K562 (cell line): ENCODE data around the gene LRCH1. TPM values are rescaled to one million over a fixed set of nuclear protein-coding genes. Genes with fewer than 3 reads are reported as not detected.

Source experiments
- ATAC-seq: fragments of 200-7000 bp; cut with Tn5 transposase; 3 replicates; pipeline ENCODE4 v1.9.1; 2020; ENCODE audit warnings: moderate library complexity
- BruUV-seq: library from RNA; stranded (reverse); fragments of 400-500 nt; replicated peaks from 2 replicates; lab custom pipeline; 2021; lab: Mats Ljungman, UMichigan
- CTCF ChIA-PET: fragments of 300-600 bp; formaldehyde crosslinking; extraction: SDS; loops from one replicate; lab custom pipeline; 2021; ENCODE audit warnings: low intra/inter-chr PET ratio; lab: Yijun Ruan, JAX
- POLR2A ChIA-PET: fragments of 300-600, 350-650 bp; sonication (Branson Sonifier 250); formaldehyde crosslinking; extraction: SDS; loops from one replicate; lab custom pipeline; 2021; ENCODE audit warnings: antibody characterized with exemption, inconsistent platforms; lab: Yijun Ruan, JAX
- DNase-seq, 4 experiments: peaks; one replicate each; pipeline versions ENCODE4 v3.0.0 to v3.0.0-alpha.2; 2011 to 2018; ENCODE audit warnings: low spot score in 3 of 4, mixed read lengths in 3 of 4; ENCODE audit errors: extremely low read depth in 1 of 4
- FAIRE-seq: peaks from 2 replicates; lab custom pipeline; 2011; peaks lifted over from hg19 to GRCh38; lab: Jason Lieb, UNC
- H2AFZ ChIP-seq: 2 replicates; pipeline ENCODE4 v1.6.0; 2011; ENCODE audit warnings: low read depth, low read length, control low read depth, inconsistent platforms
- H3K27ac ChIP-seq: fragments of 200-600 bp; 3 replicates; pipeline ENCODE4 v1.8.0; 2011; ENCODE audit warnings: low read depth, mild to moderate bottlenecking, control low read depth, inconsistent platforms, low read length, moderate library complexity, mixed read lengths; ENCODE audit errors: extremely low read depth
- H3K27me3 ChIP-seq, 2 experiments: fragments of 300-600 bp in 1 of 2; 2 replicates in 1 of 2; 3 replicates in 1 of 2; pipeline versions ENCODE4 v1.6.0 to v1.8.0; 2011; ENCODE audit warnings: inconsistent platforms in 2 of 2, low read length in 2 of 2, mild to moderate bottlenecking in 1 of 2, mixed read lengths in 1 of 2, moderate library complexity in 1 of 2; ENCODE audit not compliant: control insufficient read depth in 2 of 2, insufficient read depth in 2 of 2
- H3K36me3 ChIP-seq: fragments of 300-600 bp; 3 replicates; pipeline ENCODE4 v1.8.0; 2011; ENCODE audit warnings: mild to moderate bottlenecking, low read length, inconsistent platforms; ENCODE audit not compliant: control insufficient read depth, insufficient read depth
- H3K4me1 ChIP-seq, 2 experiments: fragments of 200-600 bp in 1 of 2; replicated peaks in 1 of 2; 2 replicates in 1 of 2; 3 replicates in 1 of 2; pipeline versions ENCODE4 v1.5.1 to v1.8.0; 2011; ENCODE audit warnings: inconsistent platforms in 2 of 2, low read length in 2 of 2, mild to moderate bottlenecking in 1 of 2, mixed read lengths in 1 of 2, moderate library complexity in 1 of 2; ENCODE audit not compliant: control insufficient read depth in 2 of 2, insufficient read depth in 2 of 2
- H3K4me2 ChIP-seq: 2 replicates; pipeline ENCODE4 v1.6.1; 2011; ENCODE audit warnings: low read length, control low read depth, inconsistent platforms, mixed read lengths; ENCODE audit not compliant: insufficient read depth
- H3K4me3 ChIP-seq: fragments of 200-600 bp; sonication (generic), shearing (Covaris generic); 2 replicates; pipeline ENCODE4 v1.5.1; 2016; ENCODE audit warnings: control low read depth, inconsistent platforms
- H3K79me2 ChIP-seq: fragments of 200-600 bp; 3 replicates; pipeline ENCODE4 v1.8.0; 2011; ENCODE audit warnings: low read length, inconsistent platforms; ENCODE audit not compliant: control insufficient read depth, insufficient read depth
- H3K9ac ChIP-seq, 2 experiments: 2 replicates each; pipeline versions ENCODE4 v1.6.0 to v1.6.1; 2011; ENCODE audit warnings: low read depth in 2 of 2, low read length in 2 of 2, control low read depth in 1 of 2, inconsistent platforms in 1 of 2, mild to moderate bottlenecking in 1 of 2, mixed read lengths in 1 of 2; ENCODE audit not compliant: insufficient read depth in 1 of 2
- H3K9me1 ChIP-seq: one replicate; pipeline ENCODE4 v1.6.0; 2011; ENCODE audit warnings: inconsistent platforms, mild to moderate bottlenecking, low read length, moderate library complexity; ENCODE audit not compliant: control insufficient read depth, insufficient read depth
- H3K9me3 ChIP-seq: replicated peaks from 2 replicates; pipeline ENCODE4 v1.5.1; 2011; ENCODE audit warnings: low read depth, low read length, inconsistent platforms; ENCODE audit not compliant: control insufficient read depth, insufficient read depth
- H4K20me1 ChIP-seq: replicated peaks from 2 replicates; pipeline ENCODE4 v1.6.1; 2011; ENCODE audit warnings: low read length, inconsistent platforms, mixed read lengths; ENCODE audit not compliant: control insufficient read depth, insufficient read depth
- CREBBP ChIP-seq: IDR thresholded peaks from one replicate; pipeline ENCODE4 v1.6.1; 2012; ENCODE audit warnings: low read depth, mild to moderate bottlenecking, control low read depth, inconsistent platforms, low read length
- RBM17 ChIP-seq: fragments of 200-400 bp; formaldehyde crosslinking; IDR thresholded peaks from 2 replicates; pipeline ENCODE4 v1.6.1; 2017; ENCODE audit warnings: low read depth, mild to moderate bottlenecking, low read length, borderline replicate concordance
- ZNF280A ChIP-seq: fragments of 450-650 bp; IDR thresholded peaks from 2 replicates; pipeline ENCODE4 v1.6.1; 2018; ENCODE audit warnings: mild to moderate bottlenecking, low read depth; ENCODE audit not compliant: partially characterized antibody
- WGBS: fragments of 100-300 bp; shearing (Covaris generic); methylation state at CpG from one replicate; pipeline ENCODE4 v1.1.6; 2016; ENCODE audit warnings: low coverage, mixed read lengths; ENCODE audit not compliant: insufficient coverage; ENCODE audit errors: missing lambda C conversion rate; 5-methylcytosine and 5-hydroxymethylcytosine counted together
- in situ Hi-C: fragments of 300-500 bp; cut with MboI; formaldehyde crosslinking; loops from 4 replicates; pipeline ENCODE4 v1.15.0; 2018; ENCODE audit warnings: inconsistent platforms, mixed read lengths
- intact Hi-C: fragments of 100-400 bp; cut with micrococcal nuclease; formaldehyde crosslinking; loops from 2 replicates; pipeline ENCODE4 v1.14.2; 2022
- polyA plus RNA-seq, 8 experiments: library from polyadenylated mRNA; depleted of rRNA in 4 of 8; stranded (reverse) in 5 of 8; unstranded in 3 of 8; fragments of >200 nt; fragmentation: Nextera tagmentation in 2 of 8; fragmentation: Illumina TruSeq in 1 of 8; extraction: Ambion mirVana in 2 of 8; extraction: Trizol in 1 of 8; gene quantifications; 2 replicates each; pipeline versions ENCODE4 v1.2.1 to v1.2.3, GENCODE V29; 2011 to 2014; ENCODE audit warnings: inconsistent platforms in 1 of 8, missing spikeins in 1 of 8
- total RNA-seq, 7 experiments: library from RNA; depleted of rRNA in 6 of 7; stranded (reverse); fragments of >200 nt in 6 of 7; fragmentation: Illumina TruSeq in 2 of 7; extraction: Trizol in 2 of 7; gene quantifications; 2 replicates each; pipeline versions ENCODE4 v1.2.1 to v1.2.3, GENCODE V29; 2011 to 2021; ENCODE audit warnings: low replicate concordance in 1 of 7

Gene LRCH1
- total and polyA plus RNA-seq, 9 of the 15 experiments (the other 6 are each of a cell fraction or from before 2014, with no cell fraction given) = 1.1 to 6.8 (median 3.7) TPM

- no peak overlapping the region for H3K4me2 ChIP-seq
- in situ Hi-C loops (no loop called here), intact Hi-C loops (no loop called here)
- ChIA-PET CTCF (no interaction called here), POLR2A (interaction anchor here (0.6 kb wide), 1 partner anchor 166 kb away, joined by 3 read pairs; no protein-coding TSS in a partner anchor)
- H3K79me2 ChIP-seq = no peaks in the 10 kb centered on the region
- BruUV-seq = no TSS peak
- ATAC-seq (no peak), FAIRE-seq (no peak), DNase-seq (no peak)
- WGBS = 63% methylated on average over 7 of the region's 8 CpGs
- no peaks in the 10 kb centered on the region for H3K9me3 ChIP-seq
- H3K27ac ChIP-seq = no peak overlapping the region
- H3K4me1 ChIP-seq = no peaks in the 10 kb centered on the region
- peaks cover 3% of the 10 kb centered on the region; the same call in 1 of the 3 replicates for H3K36me3 ChIP-seq
- H3K27me3 ChIP-seq = no peaks in the 10 kb centered on the region
- TF ChIP-seq ZNF280A (no peak), CREBBP (no peak)
- H4K20me1 ChIP-seq = no peaks in the 10 kb centered on the region
- no peak overlapping the region for H2AFZ ChIP-seq
- no peak overlapping the region for H3K9ac ChIP-seq
- no peak overlapping the region for H3K4me3 ChIP-seq
- no peaks in the 10 kb centered on the region for H3K9me1 ChIP-seq
Observed at GRCh38 chr13:46655377-46656180, 102.6 kb downstream of the LRCH1 start.

- H3K27ac ChIP-seq = no peak overlapping the region
- DNase-seq = no peak
- no peak overlapping the region for H3K9ac ChIP-seq
- intact Hi-C loops (no loop called here), in situ Hi-C loops (no loop called here)
- no peak overlapping the region for H3K4me3 ChIP-seq
- no peaks in the 10 kb centered on the region for H3K79me2 ChIP-seq
- POLR2A ChIA-PET = no interaction called here
- no peak overlapping the region for H2AFZ ChIP-seq
- CTCF ChIA-PET = no interaction called here
- no TSS peak for BruUV-seq
- H4K20me1 ChIP-seq = no peaks in the 10 kb centered on the region
- no peaks in the 10 kb centered on the region for H3K4me1 ChIP-seq
- no peak for FAIRE-seq
- H3K4me2 ChIP-seq = no peak overlapping the region
- peaks cover 3% of the 10 kb centered on the region; the same call in 1 of the 3 replicates for H3K36me3 ChIP-seq
- H3K27me3 ChIP-seq = no peaks in the 10 kb centered on the region
- no peaks in the 10 kb centered on the region for H3K9me3 ChIP-seq
- H3K9me1 ChIP-seq = no peaks in the 10 kb centered on the region
- ATAC-seq = no peak
- no peak for TF ChIP-seq RBM17
Observed at GRCh38 chr13:46656786-46657185, 103.8 kb downstream of the LRCH1 start.
